IMR-90 (cell line): Measurements from ENCODE around the gene LRRC10B. TPM values are rescaled to one million over a fixed set of nuclear protein-coding genes. Genes with fewer than 3 reads are reported as not detected.

Experiments used
- ATAC-seq: fragments of 200-7000 bp; cut with Tn5 transposase; 2 replicates; pipeline ENCODE4 v1.9.1; 2020; ENCODE audit warnings: low read depth, mild to moderate bottlenecking, moderate library complexity
- BruUV-seq: library from RNA; stranded (reverse); fragments of 400-500 nt; replicated peaks from 2 replicates; lab custom pipeline; 2021; lab: Mats Ljungman, UMichigan
- CTCF ChIA-PET: fragments of 300-600 bp; formaldehyde crosslinking; extraction: SDS; loops from one replicate; lab custom pipeline; 2021; ENCODE audit warnings: antibody characterized with exemption; lab: Yijun Ruan, JAX
- POLR2A ChIA-PET: fragments of 300-600 bp; sonication (Branson Sonifier 250); formaldehyde crosslinking; loops from one replicate; lab custom pipeline; 2022; ENCODE audit warnings: antibody characterized with exemption; ENCODE audit not compliant: unreplicated experiment; lab: Charles Lee
- DNase-seq: peaks from one replicate; pipeline ENCODE4 v3.0.0; 2013
- H2AFZ ChIP-seq: replicated peaks from 2 replicates; pipeline ENCODE3; 2013; ENCODE audit warnings: low read length, mild to moderate bottlenecking; ENCODE audit not compliant: poor library complexity
- H2AK5ac ChIP-seq: 2 replicates; pipeline ENCODE4 v1.6.1; 2013; ENCODE audit warnings: low read depth, low read length, inconsistent platforms
- H2AK9ac ChIP-seq: replicated peaks from 2 replicates; pipeline ENCODE3; 2013; ENCODE audit warnings: mild to moderate bottlenecking, low read depth, low read length, moderate library complexity; ENCODE audit not compliant: poor library complexity
- H2BK120ac ChIP-seq: 2 replicates; pipeline ENCODE4 v1.6.1; 2013; ENCODE audit warnings: low read depth, low read length, inconsistent platforms
- H2BK15ac ChIP-seq: 3 replicates; pipeline ENCODE4 v1.6.1; 2013; ENCODE audit warnings: low read depth, low read length, inconsistent platforms
- H2BK20ac ChIP-seq: 2 replicates; pipeline ENCODE4 v1.6.1; 2013; ENCODE audit warnings: low read depth, mild to moderate bottlenecking, inconsistent platforms, low read length, moderate library complexity
- H2BK5ac ChIP-seq: 2 replicates; pipeline ENCODE4 v1.6.1; 2013; ENCODE audit warnings: mild to moderate bottlenecking, low read depth, low read length, inconsistent platforms; ENCODE audit not compliant: poor library complexity, severe bottlenecking
- H3K14ac ChIP-seq: replicated peaks from 2 replicates; pipeline ENCODE4 v1.6.1; 2013; ENCODE audit warnings: low read depth, low read length, inconsistent platforms
- H3K18ac ChIP-seq: 2 replicates; pipeline ENCODE4 v1.6.1; 2013; ENCODE audit warnings: low read depth, low read length, control low read depth
- H3K23ac ChIP-seq: 2 replicates; pipeline ENCODE4 v1.6.1; 2013; ENCODE audit warnings: low read depth, low read length, inconsistent platforms
- H3K27ac ChIP-seq: 2 replicates; pipeline ENCODE4 v1.5.1; 2013; ENCODE audit warnings: mild to moderate bottlenecking, control low read depth, low read length; ENCODE audit not compliant: insufficient read depth
- H3K27me3 ChIP-seq: 2 replicates; pipeline ENCODE4 v1.6.1; 2013; ENCODE audit warnings: low read length; ENCODE audit not compliant: control insufficient read depth, insufficient read depth
- H3K36me3 ChIP-seq: 2 replicates; pipeline ENCODE4 v1.6.1; 2013; ENCODE audit warnings: low read length, mixed read lengths; ENCODE audit not compliant: control insufficient read depth, insufficient read depth
- H3K4ac ChIP-seq: 2 replicates; pipeline ENCODE4 v1.6.1; 2013; ENCODE audit warnings: low read depth, low read length, inconsistent platforms
- H3K4me1 ChIP-seq: 2 replicates; pipeline ENCODE4 v1.6.1; 2013; ENCODE audit warnings: low read length, mixed read lengths; ENCODE audit not compliant: control insufficient read depth, insufficient read depth
- H3K4me2 ChIP-seq: 2 replicates; pipeline ENCODE4 v1.6.1; 2013; ENCODE audit warnings: low read depth, mild to moderate bottlenecking, control low read depth, low read length, moderate library complexity
- H3K4me3 ChIP-seq: 2 replicates; pipeline ENCODE4 v1.5.1; 2013; ENCODE audit warnings: low read depth, mild to moderate bottlenecking, control low read depth, low read length, moderate library complexity; ENCODE audit not compliant: insufficient read depth
- H3K56ac ChIP-seq: 2 replicates; pipeline ENCODE4 v1.6.1; 2013; ENCODE audit warnings: low read length, inconsistent platforms; ENCODE audit not compliant: insufficient read depth; ENCODE audit errors: extremely low read depth
- H3K79me1 ChIP-seq, 2 experiments: 2 replicates each; pipeline ENCODE4 v1.6.1; 2013; ENCODE audit warnings: low read length in 2 of 2, inconsistent platforms in 1 of 2, low read depth in 1 of 2
- H3K9ac ChIP-seq: 2 replicates; pipeline ENCODE4 v1.6.1; 2013; ENCODE audit warnings: low read depth, low read length, control low read depth
- H3K9me1 ChIP-seq: 2 replicates; pipeline ENCODE4 v1.6.1; 2013; ENCODE audit warnings: low read length, inconsistent platforms; ENCODE audit not compliant: insufficient read depth
- H3K9me3 ChIP-seq: 2 replicates; pipeline ENCODE4 v1.6.1; 2013; ENCODE audit warnings: low read length; ENCODE audit not compliant: control insufficient read depth, insufficient read depth
- H4K20me1 ChIP-seq: 2 replicates; pipeline ENCODE4 v1.6.1; 2013; ENCODE audit warnings: low read length, inconsistent platforms; ENCODE audit not compliant: insufficient read depth
- H4K5ac ChIP-seq: 2 replicates; pipeline ENCODE4 v1.6.1; 2013; ENCODE audit warnings: mild to moderate bottlenecking, low read depth, low read length, control low read depth
- H4K8ac ChIP-seq, 2 experiments: 2 replicates each; pipeline ENCODE4 v1.6.1; 2013; ENCODE audit warnings: low read depth in 2 of 2, low read length in 2 of 2, control low read depth in 1 of 2, inconsistent platforms in 1 of 2
- H4K91ac ChIP-seq: 2 replicates; pipeline ENCODE4 v1.6.1; 2013; ENCODE audit warnings: low read depth, low read length, inconsistent platforms; ENCODE audit not compliant: insufficient read depth
- BHLHE40 ChIP-seq: fragments of 150-350 bp; IDR thresholded peaks from 2 replicates; pipeline ENCODE4 v1.6.1; 2016; ENCODE audit warnings: mild to moderate bottlenecking, low read depth, low read length
- CEBPB ChIP-seq: IDR thresholded peaks from 2 replicates; pipeline ENCODE4 v1.6.1; 2012; ENCODE audit warnings: low read depth, low read length, improper control_type of control experiment
- CHD1 ChIP-seq: IDR thresholded peaks from 2 replicates; pipeline ENCODE4 v1.6.1; 2012; ENCODE audit warnings: low read depth, low read length, improper control_type of control experiment
- FOS ChIP-seq: fragments of 150-350 bp; IDR thresholded peaks from 2 replicates; pipeline ENCODE4 v1.6.1; 2016; ENCODE audit warnings: low read depth, low read length
- MAFK ChIP-seq: IDR thresholded peaks from 2 replicates; pipeline ENCODE4 v1.6.1; 2012; ENCODE audit warnings: low read depth, low read length, improper control_type of control experiment
- MAZ ChIP-seq: IDR thresholded peaks from 2 replicates; pipeline ENCODE4 v1.6.1; 2012; ENCODE audit warnings: low read depth, mild to moderate bottlenecking, low read length, improper control_type of control experiment, moderate library complexity, borderline replicate concordance
- MXI1 ChIP-seq: IDR thresholded peaks from 2 replicates; pipeline ENCODE4 v1.6.1; 2012; ENCODE audit warnings: low read depth, mild to moderate bottlenecking, low read length, moderate library complexity, borderline replicate concordance
- NFE2L2 ChIP-seq: fragments of 150-350 bp; IDR thresholded peaks from 2 replicates; pipeline ENCODE4 v1.6.1; 2016; ENCODE audit warnings: low read depth, mild to moderate bottlenecking, low read length
- POLR2A ChIP-seq: IDR thresholded peaks from 2 replicates; pipeline ENCODE4 v1.6.1; 2012; ENCODE audit warnings: mild to moderate bottlenecking, low read depth, low read length
- RAD21 ChIP-seq: IDR thresholded peaks from 2 replicates; pipeline ENCODE4 v1.6.1; 2012; ENCODE audit warnings: low read length, improper control_type of control experiment
- RCOR1 ChIP-seq: IDR thresholded peaks from 2 replicates; pipeline ENCODE4 v1.6.1; 2012; ENCODE audit warnings: mild to moderate bottlenecking, low read length, improper control_type of control experiment; ENCODE audit not compliant: insufficient replicate concordance
- RFX5 ChIP-seq: IDR thresholded peaks from 2 replicates; pipeline ENCODE4 v1.8.0; 2012; ENCODE audit warnings: low read depth, mild to moderate bottlenecking, low read length, moderate library complexity
- SMC3 ChIP-seq: fragments of 150-350 bp; IDR thresholded peaks from 2 replicates; pipeline ENCODE4 v1.6.1; 2016; ENCODE audit warnings: low read depth, mild to moderate bottlenecking, antibody characterized with exemption, low read length, moderate library complexity
- WGBS, 2 experiments: methylation state at CpG; one replicate each; pipeline versions ENCODE4 v1.1.5 to v1.1.7; 2013; ENCODE audit warnings: missing lambda C conversion rate in 2 of 2; ENCODE audit not compliant: insufficient read length in 1 of 2; ENCODE audit errors: extremely low coverage in 2 of 2; 5-methylcytosine and 5-hydroxymethylcytosine counted together
- dilution Hi-C: fragments of 300-500 bp; cut with HindIII; formaldehyde crosslinking; loops from one replicate; pipeline ENCODE4 v1.14.3; 2018; ENCODE audit warnings: low sequenced_read_pairs; ENCODE audit not compliant: unreplicated experiment
- in situ Hi-C: fragments of 300-500 bp; cut with MboI; formaldehyde crosslinking; loops from 3 replicates; pipeline ENCODE4 v1.14.3; 2019; ENCODE audit warnings: low sequenced_read_pairs, inconsistent platforms, mixed read lengths
- intact Hi-C: fragments of 100-400 bp; cut with micrococcal nuclease; formaldehyde crosslinking; loops from 2 replicates; pipeline ENCODE4 v1.10.0; 2022
- polyA plus RNA-seq, 3 experiments: library from polyadenylated mRNA; depleted of rRNA; stranded (reverse); fragments of >200 nt; gene quantifications; 2 replicates each; pipeline ENCODE4 v1.2.3, GENCODE V29; 2012; ENCODE audit warnings: low replicate concordance in 1 of 3
- total RNA-seq: library from RNA; depleted of rRNA; stranded (reverse); fragments of >200 nt; gene quantifications from 2 replicates; pipeline ENCODE4 v1.2.3, GENCODE V29; 2012
- TF ChIP-seq, protein P1 (sequence below): fragments of 150-350 bp; IDR thresholded peaks from 2 replicates; pipeline ENCODE4 v1.6.1; 2017; ENCODE audit warnings: mild to moderate bottlenecking, antibody characterized with exemption, low read length, low read depth
- TF ChIP-seq, protein P2 (sequence below): conservative IDR thresholded peaks from 2 replicates; pipeline ENCODE4 v1.5.1; 2012; ENCODE audit warnings: mild to moderate bottlenecking, low read depth, low read length, improper control_type of control experiment
- TF ChIP-seq, protein P3 (sequence below): fragments of 150-350 bp; IDR thresholded peaks from 2 replicates; pipeline ENCODE4 v1.6.1; 2016; ENCODE audit warnings: low read depth, mild to moderate bottlenecking, low read length, moderate library complexity, borderline replicate concordance

LRRC10B gene
- total and polyA plus RNA-seq, 2 of the 4 experiments (the other 2 are of a cell fraction), result not detected

DNA sequence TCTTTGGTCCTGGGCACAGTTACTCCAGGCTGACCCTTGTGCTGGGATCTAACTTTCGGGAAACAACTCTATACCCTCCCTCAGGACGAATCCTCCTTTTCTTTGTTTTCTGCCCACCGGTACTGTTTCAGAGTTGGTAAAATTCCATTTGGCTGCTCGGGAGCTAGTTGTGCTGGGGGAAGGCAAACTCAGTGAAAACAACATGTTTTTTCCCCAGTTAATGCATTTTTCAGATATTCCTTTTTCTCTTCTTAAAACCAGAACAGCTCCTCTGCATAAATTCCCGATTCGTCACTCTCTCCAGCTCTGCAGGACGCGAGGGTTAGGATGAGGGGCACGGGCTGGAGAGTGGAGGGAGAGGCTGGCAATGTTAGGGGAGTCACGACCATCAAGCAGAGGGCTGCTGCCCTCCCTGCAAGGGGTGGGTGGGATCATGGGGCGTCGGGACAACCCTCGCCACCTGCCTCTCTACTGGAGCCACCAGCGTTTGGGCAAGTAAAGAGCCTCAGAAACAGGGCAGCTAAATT lies 31.3 kb downstream of the LRRC10B start:
- ATAC-seq (no peak), DNase-seq (no peak)
- Histone ChIP-seq H2BK20ac (no peak overlapping the region), H3K9me1 (no peaks in the 10 kb centered on the region), H4K8ac (no peak overlapping the region), H3K27me3 (peaks cover 34% of the 10 kb centered on the region), H4K5ac (no peak overlapping the region), H3K79me1 (no peaks in the 10 kb centered on the region), H3K14ac (no peak overlapping the region), H3K23ac (no peak overlapping the region), H4K20me1 (no peaks in the 10 kb centered on the region), H3K4me1 (peaks cover 12% of the 10 kb centered on the region), H2BK120ac (no peak overlapping the region), H3K9ac (no peak overlapping the region), H3K27ac (no peak overlapping the region), H3K18ac (no peak overlapping the region), H3K56ac (no peak overlapping the region), H2BK15ac (no peak overlapping the region), H2BK5ac (no peak overlapping the region), H3K36me3 (no peaks in the 10 kb centered on the region), H3K4ac (no peak overlapping the region), H3K4me3 (no peak overlapping the region), H2AFZ (no peak overlapping the region), H4K91ac (no peak overlapping the region), H2AK9ac (no peak overlapping the region), H3K4me2 (no peak overlapping the region), H2AK5ac (no peak overlapping the region), H3K9me3 (no peaks in the 10 kb centered on the region)
- POLR2A ChIA-PET, result interaction anchor here (0.8 kb wide), 1 partner anchor 14 kb away, joined by 3 read pairs; no protein-coding TSS in a partner anchor
- WGBS, 2 experiments, result no CpG with 5 or more reads among the region's 14 CpGs
- TF ChIP-seq, protein P1, sequence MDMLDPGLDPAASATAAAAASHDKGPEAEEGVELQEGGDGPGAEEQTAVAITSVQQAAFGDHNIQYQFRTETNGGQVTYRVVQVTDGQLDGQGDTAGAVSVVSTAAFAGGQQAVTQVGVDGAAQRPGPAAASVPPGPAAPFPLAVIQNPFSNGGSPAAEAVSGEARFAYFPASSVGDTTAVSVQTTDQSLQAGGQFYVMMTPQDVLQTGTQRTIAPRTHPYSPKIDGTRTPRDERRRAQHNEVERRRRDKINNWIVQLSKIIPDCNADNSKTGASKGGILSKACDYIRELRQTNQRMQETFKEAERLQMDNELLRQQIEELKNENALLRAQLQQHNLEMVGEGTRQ, result no peak
- TF ChIP-seq RCOR1 (no peak), MXI1 (no peak), CEBPB (no peak), CHD1 (no peak), NFE2L2 (no peak), POLR2A (no peak), RFX5 (no peak), FOS (no peak), RAD21 (no peak), SMC3 (no peak), MAZ (no peak), BHLHE40 (no peak), MAFK (no peak)
- TF ChIP-seq, protein P2, sequence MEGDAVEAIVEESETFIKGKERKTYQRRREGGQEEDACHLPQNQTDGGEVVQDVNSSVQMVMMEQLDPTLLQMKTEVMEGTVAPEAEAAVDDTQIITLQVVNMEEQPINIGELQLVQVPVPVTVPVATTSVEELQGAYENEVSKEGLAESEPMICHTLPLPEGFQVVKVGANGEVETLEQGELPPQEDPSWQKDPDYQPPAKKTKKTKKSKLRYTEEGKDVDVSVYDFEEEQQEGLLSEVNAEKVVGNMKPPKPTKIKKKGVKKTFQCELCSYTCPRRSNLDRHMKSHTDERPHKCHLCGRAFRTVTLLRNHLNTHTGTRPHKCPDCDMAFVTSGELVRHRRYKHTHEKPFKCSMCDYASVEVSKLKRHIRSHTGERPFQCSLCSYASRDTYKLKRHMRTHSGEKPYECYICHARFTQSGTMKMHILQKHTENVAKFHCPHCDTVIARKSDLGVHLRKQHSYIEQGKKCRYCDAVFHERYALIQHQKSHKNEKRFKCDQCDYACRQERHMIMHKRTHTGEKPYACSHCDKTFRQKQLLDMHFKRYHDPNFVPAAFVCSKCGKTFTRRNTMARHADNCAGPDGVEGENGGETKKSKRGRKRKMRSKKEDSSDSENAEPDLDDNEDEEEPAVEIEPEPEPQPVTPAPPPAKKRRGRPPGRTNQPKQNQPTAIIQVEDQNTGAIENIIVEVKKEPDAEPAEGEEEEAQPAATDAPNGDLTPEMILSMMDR, result no peak
- TF ChIP-seq, protein P3, sequence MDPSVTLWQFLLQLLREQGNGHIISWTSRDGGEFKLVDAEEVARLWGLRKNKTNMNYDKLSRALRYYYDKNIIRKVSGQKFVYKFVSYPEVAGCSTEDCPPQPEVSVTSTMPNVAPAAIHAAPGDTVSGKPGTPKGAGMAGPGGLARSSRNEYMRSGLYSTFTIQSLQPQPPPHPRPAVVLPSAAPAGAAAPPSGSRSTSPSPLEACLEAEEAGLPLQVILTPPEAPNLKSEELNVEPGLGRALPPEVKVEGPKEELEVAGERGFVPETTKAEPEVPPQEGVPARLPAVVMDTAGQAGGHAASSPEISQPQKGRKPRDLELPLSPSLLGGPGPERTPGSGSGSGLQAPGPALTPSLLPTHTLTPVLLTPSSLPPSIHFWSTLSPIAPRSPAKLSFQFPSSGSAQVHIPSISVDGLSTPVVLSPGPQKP, result no peak
- no TSS peak for BruUV-seq
- intact Hi-C loops (no loop called here), dilution Hi-C loops (no loop called here), in situ Hi-C loops (no loop called here)
- CTCF ChIA-PET, result interaction anchor here (0.9 kb wide), 1 partner anchor 23 kb away, joined by 3 read pairs; no protein-coding TSS in a partner anchor
